ENCODE measurements around the gene ZSWIM5. TPM values are rescaled to one million over a fixed set of nuclear protein-coding genes. Genes with fewer than 3 reads are reported as not detected.

ZSWIM5 gene
- total RNA-seq, 1 donor = 0.43 TPM

- DNase-seq (ENCODE audit: low read depth) = no peak
- no peak overlapping the region for H3K4me3 ChIP-seq (ENCODE audit: low read depth, low read length)
- TF ChIP-seq, protein P1, sequence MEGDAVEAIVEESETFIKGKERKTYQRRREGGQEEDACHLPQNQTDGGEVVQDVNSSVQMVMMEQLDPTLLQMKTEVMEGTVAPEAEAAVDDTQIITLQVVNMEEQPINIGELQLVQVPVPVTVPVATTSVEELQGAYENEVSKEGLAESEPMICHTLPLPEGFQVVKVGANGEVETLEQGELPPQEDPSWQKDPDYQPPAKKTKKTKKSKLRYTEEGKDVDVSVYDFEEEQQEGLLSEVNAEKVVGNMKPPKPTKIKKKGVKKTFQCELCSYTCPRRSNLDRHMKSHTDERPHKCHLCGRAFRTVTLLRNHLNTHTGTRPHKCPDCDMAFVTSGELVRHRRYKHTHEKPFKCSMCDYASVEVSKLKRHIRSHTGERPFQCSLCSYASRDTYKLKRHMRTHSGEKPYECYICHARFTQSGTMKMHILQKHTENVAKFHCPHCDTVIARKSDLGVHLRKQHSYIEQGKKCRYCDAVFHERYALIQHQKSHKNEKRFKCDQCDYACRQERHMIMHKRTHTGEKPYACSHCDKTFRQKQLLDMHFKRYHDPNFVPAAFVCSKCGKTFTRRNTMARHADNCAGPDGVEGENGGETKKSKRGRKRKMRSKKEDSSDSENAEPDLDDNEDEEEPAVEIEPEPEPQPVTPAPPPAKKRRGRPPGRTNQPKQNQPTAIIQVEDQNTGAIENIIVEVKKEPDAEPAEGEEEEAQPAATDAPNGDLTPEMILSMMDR (IDR thresholded peaks at IDR 0.05; ENCODE audit: insufficient read depth, low read depth, low read length) = no peak
Measured at GRCh38 chr1:45026446-45026845, 180.0 kb downstream of the ZSWIM5 start.

DNA sequence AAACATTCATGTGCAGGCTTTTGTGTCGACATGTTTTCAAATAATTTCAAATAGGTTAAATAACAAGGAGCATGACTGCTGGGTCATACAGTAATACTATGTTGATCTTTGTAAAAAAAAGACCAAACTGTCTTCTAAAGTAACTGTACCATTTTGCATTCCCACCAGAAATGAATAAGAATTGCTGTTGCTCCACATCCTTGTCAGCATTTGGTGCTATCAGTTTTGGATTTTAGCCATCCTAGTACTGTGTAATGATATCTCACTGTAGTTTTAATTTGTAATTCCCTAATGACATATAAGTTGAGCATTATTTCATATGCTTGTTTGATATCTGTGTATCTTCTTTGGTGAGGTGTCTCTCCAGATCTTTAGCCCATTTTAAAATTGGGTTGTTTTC is 182.7 kb downstream of the ZSWIM5 start:
- DNase-seq (ENCODE audit: low read depth) = no peak
- H3K4me3 ChIP-seq (ENCODE audit: low read depth, low read length) = no peak overlapping the region
- TF ChIP-seq, protein P1 (IDR thresholded peaks at IDR 0.05; ENCODE audit: insufficient read depth, low read depth, low read length) = no peak

DNA sequence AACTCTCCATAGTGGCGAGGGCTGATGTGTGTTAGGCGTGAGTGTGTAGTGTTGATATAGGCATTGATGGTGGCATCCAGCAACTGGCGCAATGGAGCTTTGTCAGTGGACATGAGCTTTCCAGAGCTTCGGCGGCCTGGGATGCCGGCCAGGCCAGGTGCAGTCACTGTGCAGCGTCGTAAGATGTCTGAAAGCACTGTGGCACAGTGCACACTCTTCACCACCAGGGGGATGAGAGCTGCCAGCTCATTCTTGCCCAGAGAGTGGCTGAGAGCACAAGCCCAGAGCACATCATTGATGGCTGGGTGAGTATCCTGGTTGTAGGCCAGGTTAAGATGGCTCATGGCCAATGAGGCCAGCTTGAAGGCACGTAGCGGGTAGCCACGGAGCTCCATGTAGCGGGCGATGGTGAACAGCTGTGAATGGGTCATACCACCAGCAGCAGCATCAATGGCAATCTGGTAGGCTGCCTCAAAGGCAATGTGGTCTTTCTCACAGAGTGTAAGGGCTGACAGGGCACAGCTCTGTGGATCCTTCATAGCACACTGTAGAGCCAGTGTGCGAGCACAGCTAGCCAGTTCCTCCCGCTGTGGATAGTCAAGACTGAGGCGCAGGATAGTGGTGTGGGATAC is 187.7 kb downstream of the ZSWIM5 start:
- H3K4me3 ChIP-seq (ENCODE audit: low read depth, low read length) = no peak overlapping the region
- DNase-seq (ENCODE audit: low read depth) = peak; percentile 57
- TF ChIP-seq, protein P1 (IDR thresholded peaks at IDR 0.05; ENCODE audit: insufficient read depth, low read depth, low read length) = peak; percentile 91

- TF ChIP-seq, protein P1 (IDR thresholded peaks at IDR 0.05; ENCODE audit: insufficient read depth, low read depth, low read length) = no peak
- DNase-seq (ENCODE audit: low read depth) = no peak
- no peak overlapping the region for H3K4me3 ChIP-seq (ENCODE audit: low read depth, low read length)
Measured at GRCh38 chr1:45016767-45017166, 189.6 kb downstream of the ZSWIM5 start.

- TF ChIP-seq, protein P1 (IDR thresholded peaks at IDR 0.05; ENCODE audit: insufficient read depth, low read depth, low read length) = no peak
- no peak overlapping the region for H3K4me3 ChIP-seq (ENCODE audit: low read depth, low read length)
- DNase-seq (ENCODE audit: low read depth) = no peak
Measured at GRCh38 chr1:45016090-45016697, 190.2 kb downstream of the ZSWIM5 start.

- TF ChIP-seq, protein P1 (IDR thresholded peaks at IDR 0.05; ENCODE audit: insufficient read depth, low read depth, low read length) = no peak
- no peak for DNase-seq (ENCODE audit: low read depth)
- no peak overlapping the region for H3K4me3 ChIP-seq (ENCODE audit: low read depth, low read length)
Measured at GRCh38 chr1:45015683-45016082, 190.7 kb downstream of the ZSWIM5 start.

Data from fibroblast of villous mesenchyme (primary cell).